ENCODE measurements around the gene GRIA2.
"Not testable (repeated sequence)": the region's sequence is repeated elsewhere in the genome, so short reads cannot be mapped to it uniquely, and the experiment has no call there.

The GRIA2 gene

DNA sequence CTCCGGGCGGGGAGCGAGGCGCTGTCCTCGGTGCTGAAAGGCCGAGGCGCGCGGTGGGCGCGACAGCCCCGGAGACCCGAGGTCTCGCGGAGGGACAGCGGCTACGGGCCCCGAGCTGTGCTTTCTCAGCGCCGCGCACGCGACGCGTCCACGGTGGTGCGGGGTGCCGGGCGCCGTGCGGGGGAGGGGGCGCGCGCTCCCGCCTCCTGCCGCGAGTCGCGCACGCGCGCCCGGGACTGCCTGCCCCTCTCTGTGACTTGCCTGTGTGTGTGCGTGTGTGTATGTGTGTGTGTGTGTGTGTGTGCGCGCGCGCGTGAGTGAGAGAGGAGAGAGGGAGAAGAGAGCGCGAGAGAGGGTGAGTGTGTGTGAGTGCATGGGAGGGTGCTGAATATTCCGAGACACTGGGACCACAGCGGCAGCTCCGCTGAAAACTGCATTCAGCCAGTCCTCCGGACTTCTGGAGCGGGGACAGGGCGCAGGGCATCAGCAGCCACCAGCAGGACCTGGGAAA is at the start of gene GRIA2:
Gene GRIA2, plus strand, starts transcription at position 358 of the 511 bp plus-strand sequence. CDS start 315 bp downstream, outside the sequence.
- TF ChIP-seq, protein P1, sequence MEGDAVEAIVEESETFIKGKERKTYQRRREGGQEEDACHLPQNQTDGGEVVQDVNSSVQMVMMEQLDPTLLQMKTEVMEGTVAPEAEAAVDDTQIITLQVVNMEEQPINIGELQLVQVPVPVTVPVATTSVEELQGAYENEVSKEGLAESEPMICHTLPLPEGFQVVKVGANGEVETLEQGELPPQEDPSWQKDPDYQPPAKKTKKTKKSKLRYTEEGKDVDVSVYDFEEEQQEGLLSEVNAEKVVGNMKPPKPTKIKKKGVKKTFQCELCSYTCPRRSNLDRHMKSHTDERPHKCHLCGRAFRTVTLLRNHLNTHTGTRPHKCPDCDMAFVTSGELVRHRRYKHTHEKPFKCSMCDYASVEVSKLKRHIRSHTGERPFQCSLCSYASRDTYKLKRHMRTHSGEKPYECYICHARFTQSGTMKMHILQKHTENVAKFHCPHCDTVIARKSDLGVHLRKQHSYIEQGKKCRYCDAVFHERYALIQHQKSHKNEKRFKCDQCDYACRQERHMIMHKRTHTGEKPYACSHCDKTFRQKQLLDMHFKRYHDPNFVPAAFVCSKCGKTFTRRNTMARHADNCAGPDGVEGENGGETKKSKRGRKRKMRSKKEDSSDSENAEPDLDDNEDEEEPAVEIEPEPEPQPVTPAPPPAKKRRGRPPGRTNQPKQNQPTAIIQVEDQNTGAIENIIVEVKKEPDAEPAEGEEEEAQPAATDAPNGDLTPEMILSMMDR (IDR thresholded peaks at IDR 0.05; ENCODE audit: low read length, missing control alignments), result no peak
- peak within 1 kb of the TSS; percentile 13 for H3K4me3 ChIP-seq (replicated peaks; ENCODE audit: low read depth, low read length)
- peak; percentile 66 for DNase-seq (ENCODE audit: low read depth)

DNA sequence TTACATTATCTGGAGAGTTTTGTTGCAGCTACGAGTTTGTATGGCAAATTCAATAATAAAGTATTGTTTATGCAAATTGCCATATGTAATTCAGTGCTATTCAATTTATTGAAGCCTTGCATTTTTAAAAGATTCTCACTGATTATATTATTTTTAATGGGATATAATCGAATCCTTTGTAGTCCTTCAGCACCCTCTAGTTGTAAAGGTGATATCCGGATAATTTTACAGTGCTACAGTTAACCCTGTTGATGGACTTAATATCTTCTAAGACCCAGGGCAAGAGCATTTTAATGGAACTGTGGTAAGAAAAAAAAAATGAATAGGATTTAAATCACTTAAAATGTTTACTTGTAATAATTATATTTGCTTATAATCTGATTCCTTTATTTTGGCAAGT is 48.5 kb upstream of the GRIA2 start:
- no peak overlapping the region for H3K4me3 ChIP-seq (replicated peaks; ENCODE audit: low read depth, low read length)
- TF ChIP-seq, protein P1 (IDR thresholded peaks at IDR 0.05; ENCODE audit: low read length, missing control alignments), result peak; percentile 29
- DNase-seq (ENCODE audit: low read depth), result peak; percentile 26

DNA sequence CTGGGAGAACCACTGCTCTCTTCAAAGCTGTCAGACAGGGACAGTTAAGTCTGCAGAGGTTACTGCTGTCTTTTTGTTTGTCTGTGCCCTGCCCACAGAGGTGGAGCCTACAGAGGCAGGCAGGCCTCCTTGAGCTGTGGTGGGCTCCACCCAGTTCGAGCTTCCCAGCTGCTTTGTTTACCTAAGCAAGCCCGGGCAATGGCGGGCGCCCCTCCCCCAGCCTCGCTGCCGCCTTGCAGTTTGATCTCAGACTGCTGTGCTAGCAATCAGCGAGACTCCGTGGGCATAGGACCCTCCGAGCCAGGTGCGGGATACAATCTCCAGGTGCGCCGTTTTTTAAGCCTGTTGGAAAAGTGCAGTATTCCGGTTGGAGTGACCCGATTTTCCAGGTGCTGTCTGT is 40.3 kb upstream of the GRIA2 start:
- not testable (repeated sequence) for H3K4me3 ChIP-seq (replicated peaks; ENCODE audit: low read depth, low read length)

GRCh38 chr4:157184300-157184699 is 36.2 kb upstream of the GRIA2 start:
- TF ChIP-seq, protein P1 (IDR thresholded peaks at IDR 0.05; ENCODE audit: low read length, missing control alignments), result no peak

More for the DNA sequence above, 40.3 kb upstream of the GRIA2 start:
- not testable (repeated sequence) for DNase-seq (ENCODE audit: low read depth)

DNA sequence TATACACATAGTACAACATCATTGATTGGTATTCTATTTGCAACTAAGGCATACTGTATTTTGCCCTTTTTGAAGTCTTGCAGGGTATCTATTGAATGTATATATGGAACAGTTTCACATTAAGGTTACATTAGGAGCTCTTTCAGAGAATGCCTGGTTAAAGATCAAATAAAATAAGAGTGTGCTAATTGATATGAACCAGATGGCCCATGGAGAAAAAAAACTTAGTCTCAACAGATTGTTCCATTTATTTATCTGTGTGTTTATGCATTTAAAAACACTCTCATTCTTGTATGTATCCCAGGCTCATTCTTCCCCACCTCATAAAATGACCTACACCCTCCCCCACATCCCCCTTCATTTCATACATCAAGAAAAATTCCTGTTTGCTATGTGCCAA is 35.2 kb upstream of the GRIA2 start:
- TF ChIP-seq, protein P1 (IDR thresholded peaks at IDR 0.05; ENCODE audit: low read length, missing control alignments), result no peak
- no peak for DNase-seq (ENCODE audit: low read depth)
- H3K4me3 ChIP-seq (replicated peaks; ENCODE audit: low read depth, low read length), result no peak overlapping the region

More at GRCh38 chr4:157184300-157184699, 36.2 kb upstream of the GRIA2 start:
- no peak for DNase-seq (ENCODE audit: low read depth)
- no peak overlapping the region for H3K4me3 ChIP-seq (replicated peaks; ENCODE audit: low read depth, low read length)

- TF ChIP-seq, protein P1 (IDR thresholded peaks at IDR 0.05; ENCODE audit: low read length, missing control alignments), result no peak
- no peak for DNase-seq (ENCODE audit: low read depth)
- no peak overlapping the region for H3K4me3 ChIP-seq (replicated peaks; ENCODE audit: low read depth, low read length)
Observed at GRCh38 chr4:157195374-157195773, 25.2 kb upstream of the GRIA2 start.

- TF ChIP-seq, protein P1 (IDR thresholded peaks at IDR 0.05; ENCODE audit: low read length, missing control alignments), result no peak
- no peak for DNase-seq (ENCODE audit: low read depth)
- no peak overlapping the region for H3K4me3 ChIP-seq (replicated peaks; ENCODE audit: low read depth, low read length)
Observed at GRCh38 chr4:157196046-157196445, 24.5 kb upstream of the GRIA2 start.
